GM12875 (cell line): ENCODE data around the gene HGF.

Experiments used
- H3K4me3 ChIP-seq: one replicate; pipeline ENCODE4 v1.5.1; 2011; ENCODE audit warnings: low read depth, low read length, control low read depth
- CTCF ChIP-seq: IDR thresholded peaks from 2 replicates; pipeline ENCODE4 v1.5.1; 2011; ENCODE audit warnings: low read depth, mild to moderate bottlenecking, control low read depth, inconsistent platforms, low read length, moderate library complexity, borderline replicate concordance; ENCODE audit not compliant: insufficient read depth

HGF gene

GRCh38 chr7:81704595-81704994, 65.3 kb downstream of the HGF start:
- TF ChIP-seq CTCF, result no peak

GRCh38 chr7:81698965-81699364, 70.9 kb downstream of the HGF start:
- no peak for TF ChIP-seq CTCF
- no peak overlapping the region for H3K4me3 ChIP-seq

More at GRCh38 chr7:81704595-81704994, 65.3 kb downstream of the HGF start:
- H3K4me3 ChIP-seq, result no peak overlapping the region

- TF ChIP-seq CTCF, result no peak
- no peak overlapping the region for H3K4me3 ChIP-seq
Measured at GRCh38 chr7:81694711-81695110, 75.1 kb downstream of the HGF start.

- no peak for TF ChIP-seq CTCF
- no peak overlapping the region for H3K4me3 ChIP-seq
Measured at GRCh38 chr7:81693894-81694293, 76.0 kb downstream of the HGF start.

GRCh38 chr7:81693080-81693479, 76.8 kb downstream of the HGF start:
- H3K4me3 ChIP-seq, result no peak overlapping the region
- no peak for TF ChIP-seq CTCF

DNA sequence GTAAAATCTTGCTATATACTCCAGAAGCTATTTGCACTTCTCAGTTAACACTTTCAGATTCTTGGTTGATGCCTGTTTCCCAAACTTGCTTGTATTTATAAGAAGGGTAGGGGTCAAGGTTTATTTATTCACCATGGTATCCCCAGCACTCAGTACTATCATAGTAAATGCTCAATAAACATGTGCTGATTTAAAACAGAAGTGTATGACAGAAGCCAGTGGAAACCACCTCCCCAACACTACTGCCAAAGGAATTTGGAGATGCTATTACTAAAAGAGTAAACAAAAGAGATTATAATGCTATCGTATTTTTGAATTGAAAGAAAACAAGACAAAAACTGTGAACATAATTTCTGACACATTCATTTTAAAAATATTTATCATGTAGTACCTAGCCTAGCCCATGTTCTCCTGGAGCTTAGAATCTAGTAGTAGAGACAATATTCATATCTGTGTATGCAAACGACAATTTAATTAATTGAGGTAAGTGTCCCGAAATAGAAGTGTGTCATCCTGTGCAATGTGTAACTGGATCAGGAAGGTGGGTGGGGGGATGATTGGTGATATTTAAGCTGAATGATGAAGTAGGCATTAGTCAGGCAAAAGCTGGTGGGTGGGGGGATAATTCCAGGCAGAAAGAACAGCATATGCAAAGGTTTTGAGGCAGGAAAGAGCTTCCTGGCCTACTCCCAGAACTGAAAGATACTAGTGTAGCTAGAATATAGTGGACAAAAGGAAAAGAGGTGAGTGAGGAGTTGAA, 77.5 kb downstream of the HGF start:
- H3K4me3 ChIP-seq, result no peak overlapping the region
- no peak for TF ChIP-seq CTCF

- no peak for TF ChIP-seq CTCF
- H3K4me3 ChIP-seq, result no peak overlapping the region
Measured at GRCh38 chr7:81691199-81691821, 78.5 kb downstream of the HGF start.
